GM19238 (cell line): ENCODE measurements around the gene CDT1.
"Not testable (repeated sequence)": the region's sequence is repeated elsewhere in the genome, so short reads cannot be mapped to it uniquely, and the experiment has no call there.

ENCODE experiments used
- DNase-seq: peaks from one replicate; pipeline ENCODE4 v3.0.0; 2011; ENCODE audit warnings: low spot score; ENCODE audit not compliant: insufficient read length

Gene CDT1

DNA sequence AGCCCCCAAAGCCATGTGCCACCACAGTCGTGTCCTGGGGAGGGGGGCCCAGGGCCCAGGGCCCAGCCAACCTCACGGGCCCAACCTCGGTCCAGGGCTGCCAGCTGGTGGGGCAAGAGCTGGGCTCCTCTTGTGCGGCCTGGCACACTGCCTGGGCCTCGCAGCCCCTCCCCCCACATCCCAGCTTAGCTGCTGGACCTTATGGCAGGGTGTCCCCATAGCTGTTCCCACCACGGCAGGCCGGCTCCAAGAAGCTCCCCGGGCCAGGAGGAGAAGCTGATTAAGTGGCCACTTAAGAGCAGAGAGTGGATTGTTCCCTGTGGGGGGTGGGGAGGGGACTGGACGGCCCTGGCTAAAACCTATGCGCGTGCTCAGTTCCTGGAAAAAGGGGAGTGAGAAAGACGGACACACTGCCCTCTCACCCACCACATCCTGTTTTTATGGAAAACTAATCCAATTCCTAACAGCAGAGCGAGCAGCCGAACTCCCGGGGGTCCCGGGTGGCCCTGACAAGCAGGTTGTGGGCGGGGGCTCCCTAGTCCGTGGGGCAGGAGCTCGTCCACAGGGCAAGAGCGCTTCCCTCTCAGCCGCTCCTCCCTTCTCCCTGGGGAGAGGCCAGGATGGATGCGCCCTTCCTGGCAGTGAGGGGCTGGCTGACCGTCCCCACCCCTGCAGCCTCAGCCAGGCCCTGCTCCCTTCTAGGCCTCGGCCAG, 35.4 kb upstream of the CDT1 start:
- DNase-seq = no peak

DNA sequence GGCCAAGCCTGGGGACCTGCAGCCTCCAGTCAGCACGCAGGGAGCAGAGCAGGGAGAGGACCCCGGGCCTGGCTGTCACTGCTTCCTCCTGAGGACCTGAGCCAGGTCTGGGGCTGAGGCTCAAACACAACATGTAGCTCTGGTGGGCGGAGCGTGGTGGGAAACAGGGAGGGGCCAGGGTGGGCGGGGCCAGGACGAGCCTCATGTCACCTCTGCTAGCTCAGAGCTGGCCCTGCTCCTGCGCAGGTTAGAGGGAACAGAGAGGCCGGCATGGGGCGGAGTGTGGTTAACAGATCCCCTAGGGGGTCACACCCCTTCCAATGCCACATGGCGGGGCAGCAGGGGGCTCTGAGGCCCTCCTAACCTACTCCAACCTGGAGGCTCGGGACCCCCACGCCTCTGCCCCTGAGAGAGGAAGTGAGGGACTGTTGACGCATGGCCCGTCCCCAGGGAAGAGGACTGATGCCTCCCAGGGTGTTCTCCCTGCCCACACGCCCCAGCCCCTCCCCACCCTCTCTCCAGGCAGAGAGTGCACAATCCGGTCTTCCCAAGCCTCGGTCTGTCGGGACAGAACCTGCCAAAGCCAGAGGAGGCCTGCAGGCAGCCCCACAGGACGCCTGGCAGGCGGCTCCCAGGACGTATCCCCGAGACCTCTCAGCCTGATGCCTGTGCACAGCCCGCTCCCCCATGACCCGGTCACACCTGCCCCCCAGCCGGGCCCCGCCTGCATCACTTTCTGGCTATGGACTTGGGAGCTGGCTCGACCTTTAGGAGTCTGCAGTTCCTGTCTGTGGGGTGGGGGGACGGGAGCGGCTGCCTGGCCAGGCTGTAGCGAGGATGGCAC, 33.8 kb upstream of the CDT1 start:
- DNase-seq = peak; percentile 79

DNA sequence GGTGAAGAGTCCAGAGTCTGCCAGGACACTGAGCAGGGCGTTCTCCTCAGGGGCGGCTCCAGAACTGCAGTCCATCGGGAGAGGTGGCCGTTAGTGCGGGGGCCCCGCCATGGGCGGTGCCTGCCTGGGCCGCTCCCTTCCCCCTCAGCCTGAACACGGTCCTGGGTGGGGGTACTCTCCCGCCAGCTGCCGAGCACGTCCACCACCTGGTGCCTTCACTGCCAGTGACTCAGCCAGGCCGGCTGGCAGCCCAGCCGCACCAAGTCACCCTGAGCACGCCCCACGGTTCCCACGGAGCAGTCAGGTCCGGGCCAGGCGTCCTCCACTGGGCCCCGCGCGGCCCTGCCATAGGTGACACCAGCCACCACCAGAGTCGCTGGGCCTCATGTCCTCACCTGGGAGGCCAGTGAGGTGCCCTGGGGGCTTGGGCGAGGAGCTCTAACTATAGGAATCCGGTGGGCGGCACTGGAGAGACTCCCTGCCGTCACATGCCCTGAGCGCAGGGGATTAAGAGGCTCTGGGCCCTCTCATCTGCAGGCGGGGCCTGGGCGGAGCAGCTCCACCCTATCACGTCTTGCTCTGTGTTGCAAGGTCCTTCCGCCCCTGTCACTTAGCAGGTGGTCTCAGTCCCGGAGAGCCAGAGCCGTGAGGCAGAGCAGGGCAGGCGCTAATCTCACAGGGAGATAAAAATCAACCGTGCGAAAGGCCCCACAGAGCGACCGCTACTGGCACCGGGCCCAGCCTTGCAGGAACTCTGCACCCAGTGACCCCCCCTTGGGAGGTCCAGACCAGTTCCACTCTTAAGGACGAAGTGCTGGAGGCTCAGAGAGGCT, 32.9 kb upstream of the CDT1 start:
- DNase-seq = peak; percentile 72

DNA sequence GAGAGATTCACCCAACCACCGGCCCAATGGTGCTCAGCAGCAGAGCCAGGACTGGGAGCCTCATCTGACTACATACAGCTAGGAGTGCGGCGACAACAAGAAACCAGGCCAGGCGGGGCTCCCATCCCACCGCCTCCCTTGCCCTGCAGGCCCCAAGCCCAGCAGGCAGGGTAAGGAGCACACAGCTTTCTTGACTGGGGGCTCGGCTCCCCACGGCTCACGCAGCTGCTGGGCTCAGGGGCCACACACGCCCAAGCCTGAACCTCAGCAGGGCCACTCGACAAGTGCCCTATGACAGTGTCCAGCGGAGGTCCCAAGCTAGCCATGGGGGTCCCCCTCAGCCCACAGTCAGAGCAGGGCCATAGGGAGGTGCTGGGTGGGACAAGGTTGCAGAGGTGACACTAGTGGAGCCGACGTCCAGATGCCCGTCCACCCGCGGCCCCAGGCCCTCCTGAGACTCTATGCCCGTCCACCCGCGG, 32.3 kb upstream of the CDT1 start:
- no peak for DNase-seq

DNA sequence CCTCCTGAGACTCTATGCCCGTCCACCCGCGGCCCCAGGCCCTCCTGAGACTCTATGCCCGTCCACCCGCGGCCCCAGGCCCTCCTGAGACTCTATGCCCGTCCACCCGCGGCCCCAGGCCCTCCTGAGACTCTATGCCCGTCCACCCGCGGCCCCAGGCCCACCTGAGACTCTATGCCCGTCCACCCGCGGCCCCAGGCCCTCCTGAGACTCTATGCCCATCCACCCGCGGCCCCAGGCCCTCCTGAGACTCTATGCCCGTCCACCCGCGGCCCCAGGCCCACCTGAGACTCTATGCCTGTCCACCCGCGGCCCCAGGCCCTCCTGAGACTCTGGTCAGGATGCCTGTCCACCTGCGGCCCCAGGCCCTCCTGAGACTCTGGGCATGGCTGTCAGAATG, 31.8 kb upstream of the CDT1 start:
- DNase-seq = not testable (repeated sequence)

DNA sequence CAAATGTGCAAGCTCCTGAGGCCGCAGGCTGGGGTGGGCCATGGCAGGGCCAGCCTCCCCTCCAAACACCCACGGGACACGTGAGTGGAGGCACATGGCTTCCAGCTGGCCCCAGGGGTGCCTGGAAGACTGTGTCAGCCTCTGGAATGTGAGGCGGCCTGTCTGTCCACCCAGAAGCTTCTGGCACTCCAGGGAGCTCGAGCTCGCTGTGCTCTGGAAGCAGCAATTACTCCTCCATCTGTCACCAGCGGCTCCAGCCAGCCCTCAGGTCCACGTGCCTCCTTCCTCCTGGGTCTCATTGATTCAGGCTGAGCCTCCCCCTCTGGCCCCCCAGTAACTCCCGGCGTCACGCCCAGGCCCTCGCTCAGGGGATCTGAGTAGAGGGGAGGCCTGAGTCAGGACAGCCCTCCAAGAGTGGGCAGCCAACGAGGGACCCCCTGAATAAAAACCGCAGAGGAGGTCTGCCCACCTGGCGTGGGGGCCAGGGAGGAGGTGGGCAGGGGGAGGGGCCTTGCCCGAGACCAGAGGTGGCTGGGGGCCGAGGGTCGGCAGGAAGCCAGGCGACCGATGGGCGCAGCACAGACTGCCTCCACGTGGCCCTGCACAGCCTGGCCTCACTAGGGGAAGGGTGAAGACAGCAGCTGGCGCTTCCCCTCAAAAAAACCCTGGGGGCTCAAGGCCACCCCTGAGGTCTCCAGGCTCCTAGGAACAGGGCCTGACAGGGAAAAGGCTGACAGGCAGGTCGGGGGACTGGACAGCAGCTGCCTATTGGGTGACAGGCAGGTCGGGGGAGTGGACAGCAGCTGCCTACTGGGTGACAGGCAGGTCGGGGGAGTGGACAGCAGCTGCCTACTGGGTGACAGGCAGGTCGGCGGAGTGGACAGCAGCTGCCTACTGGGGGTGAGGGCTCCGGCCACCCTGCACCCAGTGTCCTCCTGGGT, 30.4 kb upstream of the CDT1 start:
- no peak for DNase-seq

DNA sequence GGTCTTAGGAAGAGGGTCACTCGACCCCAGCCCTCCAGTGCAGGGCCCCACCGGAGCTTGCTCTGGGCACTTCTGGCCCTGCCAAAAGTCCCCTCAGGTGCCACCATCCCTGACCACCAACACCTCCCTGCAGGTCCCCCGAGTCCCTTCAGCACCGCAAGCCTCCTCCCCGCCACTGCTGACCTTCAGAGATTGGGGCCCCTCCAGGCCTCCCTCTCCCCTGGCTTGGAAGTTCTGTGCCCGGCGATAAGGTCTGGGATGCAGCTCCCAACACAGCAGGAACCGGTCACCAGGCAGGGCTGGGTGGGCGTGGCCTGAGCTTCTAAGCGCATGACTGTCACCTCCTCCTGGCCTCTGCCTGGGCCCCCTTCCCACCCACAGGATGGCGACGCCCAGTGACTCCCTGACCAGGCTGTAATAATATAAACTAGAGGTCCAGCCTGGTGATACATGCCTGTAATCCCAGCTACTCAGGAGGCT, 29.7 kb upstream of the CDT1 start:
- no peak for DNase-seq

DNA sequence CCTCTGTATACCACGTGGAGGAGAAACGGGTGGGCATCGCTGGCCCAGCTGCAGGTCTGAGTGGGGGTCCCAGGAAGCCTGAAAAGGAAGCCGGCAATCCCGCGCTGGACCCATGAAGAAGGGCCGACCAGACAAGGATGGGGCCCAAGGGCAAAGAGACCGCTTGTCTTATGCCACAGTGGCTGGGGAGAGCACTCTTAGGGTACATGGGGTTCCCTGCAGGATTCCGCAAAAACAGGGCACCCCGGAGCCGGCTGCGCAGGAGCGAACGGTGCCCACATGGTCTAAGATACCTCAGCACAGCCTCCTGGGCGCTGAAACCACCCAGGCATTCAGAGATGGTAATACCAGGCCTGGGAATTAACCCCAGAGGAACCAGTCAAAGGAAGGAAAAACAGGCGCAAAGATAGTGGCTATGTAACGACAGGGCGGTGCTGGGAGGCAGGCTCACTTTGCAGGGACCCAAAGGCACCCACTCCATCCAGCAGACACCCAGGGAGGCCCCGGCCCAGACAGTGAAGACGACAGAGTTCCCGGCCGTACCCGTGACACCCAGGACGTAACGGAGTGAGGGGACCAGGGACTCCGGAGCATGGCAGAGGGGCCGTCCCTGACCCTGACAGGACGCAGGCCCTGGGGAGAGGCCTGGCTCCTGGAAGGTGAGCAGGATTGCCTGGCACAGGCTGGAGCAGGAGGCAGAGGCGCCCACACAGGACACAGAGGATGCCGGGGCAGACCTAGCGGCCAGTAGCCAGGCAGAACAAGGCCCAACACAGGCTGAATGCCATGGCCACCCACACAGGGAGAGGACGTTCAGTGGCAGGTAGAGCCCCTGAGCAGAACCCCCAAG, 28.8 kb upstream of the CDT1 start:
- DNase-seq = no peak

DNA sequence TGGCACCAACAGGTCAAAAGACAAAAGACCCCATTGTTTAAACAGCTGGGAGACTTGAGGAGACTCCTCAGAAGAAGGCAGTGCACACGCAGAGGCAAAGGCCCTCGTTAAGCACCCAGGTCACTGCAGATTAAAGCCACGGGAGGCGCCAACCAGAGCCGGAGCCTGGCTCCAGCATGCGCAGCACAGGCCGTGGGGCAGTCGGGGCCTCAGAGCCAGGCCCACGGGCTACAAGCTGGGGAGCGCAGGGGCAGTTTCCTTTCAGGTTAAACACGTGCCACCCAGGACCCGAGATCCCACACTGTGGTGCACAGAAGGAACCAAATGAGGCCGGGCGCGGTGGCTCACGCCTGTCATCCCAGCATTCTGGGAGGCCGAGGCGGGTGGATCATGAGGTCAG, 27.8 kb upstream of the CDT1 start:
- no peak for DNase-seq

DNA sequence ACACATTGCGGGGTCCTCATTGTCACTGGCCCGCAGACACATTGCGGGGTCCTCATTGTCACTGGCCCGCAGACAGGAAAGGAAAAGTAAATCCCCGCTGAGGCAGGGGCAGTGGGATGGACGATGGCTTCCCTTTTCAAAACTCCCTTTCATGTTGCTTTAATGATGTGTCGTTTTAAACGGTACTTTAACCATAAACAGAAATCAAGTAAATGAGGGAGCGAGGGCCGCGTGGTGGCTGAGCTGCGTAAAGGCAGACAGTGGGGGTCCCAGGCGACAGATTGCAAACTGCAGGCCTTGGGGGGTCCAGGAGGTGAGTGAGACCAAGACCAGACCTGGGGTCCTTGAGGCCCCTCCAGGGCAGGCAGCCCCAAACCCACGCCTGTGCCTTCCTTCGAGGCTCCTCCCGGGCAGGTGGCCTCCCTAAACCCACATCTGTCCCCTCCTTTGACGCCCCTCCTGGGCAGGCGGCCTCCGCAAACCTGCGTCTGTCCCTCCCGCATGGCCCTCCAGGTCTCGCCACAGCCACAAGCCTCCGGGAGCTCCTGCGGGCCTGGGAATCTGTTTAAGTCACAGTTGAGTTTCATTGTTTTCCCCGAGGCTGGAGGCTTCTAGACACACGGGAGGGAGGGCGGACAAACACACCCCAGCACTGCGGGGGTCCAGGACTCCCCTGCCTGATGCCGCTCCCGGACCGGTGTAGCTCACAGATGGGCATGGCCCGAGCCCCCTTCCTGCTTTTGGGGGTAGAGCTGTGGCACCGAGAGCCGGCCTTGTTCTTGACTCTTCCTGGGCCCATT, 25.9 kb upstream of the CDT1 start:
- DNase-seq = no peak

DNA sequence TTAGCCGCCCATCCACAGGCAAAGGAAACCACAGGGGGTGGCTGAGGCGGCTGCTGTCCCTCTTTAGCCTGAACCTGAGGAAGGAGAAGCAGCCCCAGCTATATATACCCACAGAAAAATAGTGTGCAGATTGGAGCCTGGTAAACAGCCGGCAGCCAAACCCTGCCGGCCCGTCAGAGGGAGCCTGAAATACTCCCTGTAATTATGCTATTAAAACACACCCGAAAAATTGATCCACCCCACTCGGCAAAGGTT, 25.4 kb upstream of the CDT1 start:
- DNase-seq = no peak

DNA sequence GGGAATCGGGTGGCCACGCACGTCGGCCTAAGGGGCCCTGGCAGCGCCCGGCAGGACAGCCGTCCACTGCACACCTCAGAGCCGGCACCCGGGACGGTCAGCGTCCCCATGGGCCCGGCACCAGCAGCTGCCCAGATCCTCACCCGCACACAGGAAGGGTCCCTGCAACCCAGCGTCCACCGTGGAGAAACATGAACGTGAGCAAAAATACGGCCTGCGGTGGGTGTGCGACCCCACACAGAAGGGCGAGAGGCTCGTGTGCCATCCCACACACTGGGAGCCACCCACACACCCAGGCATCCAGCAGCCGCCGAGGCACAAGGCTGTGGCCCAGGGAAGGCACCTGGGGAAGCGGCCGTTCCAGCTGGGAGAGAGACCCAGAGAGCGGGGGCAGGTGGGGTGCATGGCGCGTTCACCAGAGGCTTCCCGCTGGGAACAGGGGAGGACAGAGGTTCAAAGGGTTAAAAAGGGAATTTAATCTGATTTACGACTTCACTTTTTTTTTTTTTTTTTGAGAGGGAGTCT, 25.0 kb upstream of the CDT1 start:
- no peak for DNase-seq

DNA sequence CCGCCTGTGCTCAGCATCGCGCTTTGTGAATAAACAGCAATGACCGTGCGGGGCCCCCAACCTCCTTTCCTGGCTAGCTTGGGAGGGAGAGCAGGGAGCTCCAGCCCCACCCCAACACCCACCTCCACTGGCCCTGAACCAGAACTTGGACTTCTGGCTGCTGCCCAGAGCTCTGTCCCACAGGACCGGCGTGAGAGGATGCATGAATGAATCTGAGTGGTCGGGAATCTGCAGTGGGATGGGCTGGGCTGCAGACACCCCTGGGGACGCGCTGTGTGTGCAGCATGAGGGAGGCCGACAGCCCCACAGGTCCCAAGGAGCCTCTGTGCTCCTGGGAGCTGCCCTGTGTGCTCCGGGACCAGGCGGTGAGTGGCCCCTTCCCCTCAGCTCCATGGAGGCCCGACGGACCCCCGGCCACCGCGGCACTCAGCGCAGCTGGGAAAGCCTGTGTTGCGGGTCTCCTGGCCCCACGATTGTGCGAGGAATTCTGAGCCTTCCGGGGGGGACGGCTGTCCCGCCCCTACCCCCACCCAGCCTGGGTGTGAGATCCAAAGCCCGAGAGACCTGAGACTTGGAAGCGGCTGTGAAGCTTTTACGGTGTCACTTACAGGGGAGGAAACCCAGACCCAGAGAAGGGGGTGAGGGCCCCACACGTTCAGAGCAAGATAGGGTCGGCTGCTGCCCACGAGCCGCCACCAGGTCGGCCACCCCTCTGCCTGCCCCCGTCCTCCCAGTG, 24.0 kb upstream of the CDT1 start:
- no peak for DNase-seq

DNA sequence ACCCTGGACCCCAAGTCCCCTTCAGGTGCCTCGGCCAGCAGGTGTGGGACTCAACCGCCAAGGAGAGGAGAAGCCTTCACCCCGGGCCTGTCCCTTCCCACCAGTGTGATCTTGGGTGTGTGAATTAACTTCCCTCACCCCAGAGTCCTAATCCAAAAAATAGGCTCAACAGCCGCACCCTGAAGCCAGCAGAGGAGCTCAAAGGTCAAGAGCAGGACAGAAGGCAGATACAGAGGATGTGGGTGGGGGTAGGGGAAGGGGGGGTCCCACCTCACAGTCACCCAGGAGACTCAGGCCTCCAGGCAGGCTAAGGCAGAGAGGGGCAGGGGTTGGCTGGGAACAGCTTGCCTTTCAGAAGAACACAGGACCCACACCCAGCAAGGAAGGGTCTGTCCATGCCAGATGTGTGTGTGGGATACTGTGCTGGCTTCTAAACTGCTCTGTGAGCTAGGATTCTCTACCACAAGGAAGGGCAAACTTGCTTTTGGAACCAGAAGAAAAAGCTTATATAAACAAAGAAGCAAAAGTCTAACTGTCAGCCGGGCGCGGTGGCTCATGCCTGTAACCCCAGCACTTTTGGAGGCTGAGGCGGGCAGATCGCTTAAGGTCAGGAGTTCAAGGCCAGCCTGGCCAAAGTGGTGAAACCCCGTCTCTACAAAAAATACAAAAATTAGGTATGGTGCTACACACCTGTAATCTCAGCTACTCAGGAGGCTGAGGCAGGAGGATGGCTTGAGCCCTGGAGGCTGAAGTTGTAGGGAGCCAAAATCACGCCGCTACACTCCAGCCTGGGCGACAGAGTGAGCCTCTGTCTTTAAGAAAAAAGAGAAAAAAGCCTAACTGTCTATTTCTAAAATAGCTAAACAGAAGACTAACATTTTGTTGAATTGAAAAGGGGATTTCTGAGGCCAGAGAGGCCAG, 23.2 kb upstream of the CDT1 start:
- no peak for DNase-seq

DNA sequence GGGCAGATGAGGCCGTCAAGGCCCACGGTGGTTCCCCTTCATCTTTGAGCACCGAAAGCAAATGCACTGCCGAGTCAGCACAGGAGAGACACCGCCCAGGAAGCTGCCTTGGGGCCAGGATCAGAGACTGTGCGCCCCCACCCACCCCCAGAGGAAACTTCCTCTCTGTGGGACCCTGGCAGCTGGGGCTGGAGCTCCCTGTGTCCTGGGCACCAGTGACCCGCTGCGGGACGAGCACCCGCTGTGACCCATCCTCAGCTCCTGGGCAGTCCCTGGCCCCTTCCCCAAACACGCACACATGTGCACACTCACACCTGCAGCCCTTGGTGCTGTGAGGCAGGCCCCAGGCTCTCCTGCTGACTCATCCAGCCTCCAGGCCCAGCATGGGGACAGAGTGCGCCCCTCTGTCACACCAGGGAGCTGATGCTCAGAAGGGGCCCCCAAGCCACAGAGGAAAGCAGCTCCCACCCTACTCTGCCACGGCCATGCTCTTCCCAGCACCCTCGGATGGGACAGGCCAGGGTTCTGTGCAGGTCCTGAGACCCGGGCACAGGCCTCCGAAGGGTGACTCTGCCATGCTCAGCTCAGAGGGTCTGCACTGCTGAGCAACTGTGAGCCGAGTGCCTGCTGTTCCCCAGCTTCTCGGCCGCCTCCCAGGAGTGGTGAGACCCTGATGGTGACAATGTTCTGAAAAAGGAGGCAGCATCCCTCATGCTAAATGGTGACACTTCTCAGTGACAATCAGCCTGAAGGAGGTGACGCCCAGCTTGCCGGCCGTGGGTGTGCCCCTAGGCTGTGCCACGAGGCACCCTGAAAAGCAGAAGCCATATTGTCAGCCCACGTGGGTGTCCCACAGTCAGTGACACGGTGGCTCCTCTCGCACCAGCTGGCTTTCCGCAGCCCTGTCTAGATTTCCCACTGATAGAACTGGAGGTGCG, 22.2 kb upstream of the CDT1 start:
- DNase-seq = peak; percentile 79
